Esophagus muscularis mucosa (tissue), 3 donors: ENCODE measurements around the gene USP48.

Experiments used
- CTCF ChIP-seq, 3 experiments: fragments of 200-600 bp in 2 of 3; fragments of 450-650 bp in 1 of 3; sonication (generic) in 2 of 3; IDR thresholded peaks; one replicate each; pipeline ENCODE4 v1.5.1; 2017 to 2019; ENCODE audit warnings: antibody characterized with exemption in 3 of 3, mild to moderate bottlenecking in 2 of 3, moderate library complexity in 1 of 3
- POLR2A ChIP-seq: fragments of 450-650 bp; IDR thresholded peaks from one replicate; pipeline ENCODE4 v1.6.1; 2017; ENCODE audit warnings: antibody characterized with exemption, moderate library complexity, mild to moderate bottlenecking, low read depth
- POLR2AphosphoS5 ChIP-seq, 2 donors: sonication (generic); formaldehyde crosslinking; IDR thresholded peaks; one replicate each; pipeline ENCODE4 v1.6.1; 2017; ENCODE audit warnings: antibody characterized with exemption in 2 of 2

- TF ChIP-seq POLR2AphosphoS5 (IDR thresholded peaks at IDR 0.05) (no peak), CTCF (IDR thresholded peaks at IDR 0.05) (no peak), POLR2A (no peak)
These were observed 20.9 kb downstream of the USP48 start for GRCh38 chr1:21762022-21762404.
